ENCODE data around the gene PCDHA12. TPM values are rescaled to one million over a fixed set of nuclear protein-coding genes. Genes with fewer than 3 reads are reported as not detected.

The PCDHA12 gene
- total and polyA plus RNA-seq, 9 of the 15 experiments (the other 6 are each of a cell fraction or from before 2014, with no cell fraction given): not detected

DNA sequence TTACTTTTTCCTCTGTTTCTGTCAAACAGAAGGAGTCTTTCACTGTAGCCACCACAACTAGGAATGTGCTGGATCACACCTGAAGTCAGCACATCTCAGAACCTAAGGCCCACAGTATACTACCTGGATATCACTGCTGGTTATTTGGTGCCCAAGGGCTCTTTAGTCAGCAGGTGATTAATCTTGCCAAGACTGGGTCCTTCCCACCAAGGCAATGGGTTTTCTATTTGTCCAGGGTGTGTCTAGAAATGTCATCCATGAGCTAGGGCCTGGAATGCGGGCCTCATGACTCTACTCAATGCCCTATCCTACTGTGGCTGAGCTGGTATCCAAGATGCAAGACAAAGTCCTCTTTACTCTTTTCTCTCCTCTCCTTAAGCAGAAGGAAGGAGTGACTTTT lies 41.2 kb downstream of the PCDHA12 start:
- CTCF ChIA-PET (ENCODE audit: low intra/inter-chr PET ratio): no interaction called here
- Histone ChIP-seq H3K9me3 (replicated peaks; ENCODE audit: control insufficient read depth, insufficient read depth, low read depth, low read length) (no peaks in the 10 kb centered on the region; the same call in 1 of the 2 replicates), H3K9ac (ENCODE audit: insufficient read depth in 1 of 2, low read depth in 2 of 2, low read length in 2 of 2) (no peak overlapping the region), H2AFZ (ENCODE audit: low read depth, low read length) (no peak overlapping the region), H3K79me2 (ENCODE audit: control insufficient read depth, insufficient read depth, low read length) (no peaks in the 10 kb centered on the region), H3K4me1 (replicated peaks in 1 of 2; ENCODE audit: control insufficient read depth in 2 of 2, insufficient read depth in 2 of 2, low read length in 2 of 2) (no peaks in the 10 kb centered on the region), H3K27me3 (ENCODE audit: control insufficient read depth in 2 of 2, insufficient read depth in 2 of 2, low read length in 2 of 2) (no peaks in the 10 kb centered on the region), H3K4me2 (ENCODE audit: insufficient read depth, low read length) (no peak overlapping the region), H3K27ac (ENCODE audit: extremely low read depth, low read depth, low read length) (no peak overlapping the region), H3K9me1 (ENCODE audit: control insufficient read depth, insufficient read depth, low read length) (no peaks in the 10 kb centered on the region), H3K36me3 (ENCODE audit: control insufficient read depth, insufficient read depth, low read length) (no peaks in the 10 kb centered on the region), H4K20me1 (replicated peaks; ENCODE audit: control insufficient read depth, insufficient read depth, low read length) (no peaks in the 10 kb centered on the region), H3K4me3 (no peak overlapping the region)
- intact Hi-C loops (cut with micrococcal nuclease) (no loop called here), in situ Hi-C loops (cut with MboI) (no loop called here)
- no TSS peak for BruUV-seq (replicated peaks)
- POLR2A ChIA-PET: no interaction called here
- FAIRE-seq (no peak), ATAC-seq (no peak), DNase-seq (ENCODE audit: extremely low read depth in 1 of 4, low spot score in 3 of 4) (no peak)
- WGBS (ENCODE audit: insufficient coverage, low coverage, missing lambda C conversion rate): 0% methylated on average over 1 of the region's 1 CpG
- TF ChIP-seq FOXA3 (CRISPR knock-in tag; conservative IDR thresholded peaks at IDR 0.05 in 1 of 2, IDR thresholded peaks at IDR 0.05 in 1 of 2) (no peak), ELF1 (tag; IDR thresholded peaks at IDR 0.05) (no peak), ARNT (IDR thresholded peaks at IDR 0.05) (no peak), ZSCAN29 (IDR thresholded peaks at IDR 0.05) (no peak), EP300 (IDR thresholded peaks at IDR 0.05; ENCODE audit: low read length) (no peak), NCOA2 (IDR thresholded peaks at IDR 0.05; ENCODE audit: partially characterized antibody in 2 of 2) (no peak), NFE2 (IDR thresholded peaks at IDR 0.05; ENCODE audit: low read depth) (no peak), MAZ (CRISPR knock-in tag; conservative IDR thresholded peaks at IDR 0.05 in 1 of 2, IDR thresholded peaks at IDR 0.05 in 1 of 2) (no peak), PTTG1 (tag; IDR thresholded peaks at IDR 0.05; ENCODE audit: low read depth) (no peak), NFYB (IDR thresholded peaks at IDR 0.05; ENCODE audit: extremely low read depth, insufficient read length) (no peak), ZNF224 (CRISPR knock-in tag; IDR thresholded peaks at IDR 0.05) (no peak), ZKSCAN3 (CRISPR knock-in tag; IDR thresholded peaks at IDR 0.05) (no peak)
- TF ChIP-seq, protein P1, sequence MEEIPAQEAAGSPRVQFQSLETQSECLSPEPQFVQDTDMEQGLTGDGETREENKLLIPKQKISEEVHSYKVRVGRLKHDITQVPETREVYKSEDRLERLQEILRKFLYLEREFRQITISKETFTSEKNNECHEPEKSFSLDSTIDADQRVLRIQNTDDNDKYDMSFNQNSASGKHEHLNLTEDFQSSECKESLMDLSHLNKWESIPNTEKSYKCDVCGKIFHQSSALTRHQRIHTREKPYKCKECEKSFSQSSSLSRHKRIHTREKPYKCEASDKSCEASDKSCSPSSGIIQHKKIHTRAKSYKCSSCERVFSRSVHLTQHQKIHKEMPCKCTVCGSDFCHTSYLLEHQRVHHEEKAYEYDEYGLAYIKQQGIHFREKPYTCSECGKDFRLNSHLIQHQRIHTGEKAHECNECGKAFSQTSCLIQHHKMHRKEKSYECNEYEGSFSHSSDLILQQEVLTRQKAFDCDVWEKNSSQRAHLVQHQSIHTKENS (CRISPR knock-in tag; IDR thresholded peaks at IDR 0.05): no peak
- TF ChIP-seq, protein P2, sequence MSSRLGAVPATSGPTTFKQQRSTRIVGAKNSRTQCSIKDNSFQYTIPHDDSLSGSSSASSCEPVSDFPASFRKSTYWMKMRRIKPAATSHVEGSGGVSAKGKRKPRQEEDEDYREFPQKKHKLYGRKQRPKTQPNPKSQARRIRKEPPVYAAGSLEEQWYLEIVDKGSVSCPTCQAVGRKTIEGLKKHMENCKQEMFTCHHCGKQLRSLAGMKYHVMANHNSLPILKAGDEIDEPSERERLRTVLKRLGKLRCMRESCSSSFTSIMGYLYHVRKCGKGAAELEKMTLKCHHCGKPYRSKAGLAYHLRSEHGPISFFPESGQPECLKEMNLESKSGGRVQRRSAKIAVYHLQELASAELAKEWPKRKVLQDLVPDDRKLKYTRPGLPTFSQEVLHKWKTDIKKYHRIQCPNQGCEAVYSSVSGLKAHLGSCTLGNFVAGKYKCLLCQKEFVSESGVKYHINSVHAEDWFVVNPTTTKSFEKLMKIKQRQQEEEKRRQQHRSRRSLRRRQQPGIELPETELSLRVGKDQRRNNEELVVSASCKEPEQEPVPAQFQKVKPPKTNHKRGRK (tag; IDR thresholded peaks at IDR 0.05): no peak
